Lower leg skin (tissue), 3 donors: ENCODE data around the gene LRRC40.

Experiments used
- POLR2A ChIP-seq, 2 donors: fragments of 450-650 bp; IDR thresholded peaks; one replicate each; pipeline ENCODE4 v1.6.1; 2016 to 2017; ENCODE audit warnings: antibody characterized with exemption in 2 of 2, mild to moderate bottlenecking in 1 of 2, moderate library complexity in 1 of 2
- TF ChIP-seq, protein P1 (sequence below), 3 donors: fragments of 450-650 bp; IDR thresholded peaks; one replicate each; pipeline ENCODE4 v1.5.1; 2016; ENCODE audit warnings: antibody characterized with exemption in 3 of 3, mild to moderate bottlenecking in 3 of 3, moderate library complexity in 2 of 3

GRCh38 chr1:70224954-70225353 lies 19.6 kb upstream of the LRRC40 start:
- TF ChIP-seq, protein P1, sequence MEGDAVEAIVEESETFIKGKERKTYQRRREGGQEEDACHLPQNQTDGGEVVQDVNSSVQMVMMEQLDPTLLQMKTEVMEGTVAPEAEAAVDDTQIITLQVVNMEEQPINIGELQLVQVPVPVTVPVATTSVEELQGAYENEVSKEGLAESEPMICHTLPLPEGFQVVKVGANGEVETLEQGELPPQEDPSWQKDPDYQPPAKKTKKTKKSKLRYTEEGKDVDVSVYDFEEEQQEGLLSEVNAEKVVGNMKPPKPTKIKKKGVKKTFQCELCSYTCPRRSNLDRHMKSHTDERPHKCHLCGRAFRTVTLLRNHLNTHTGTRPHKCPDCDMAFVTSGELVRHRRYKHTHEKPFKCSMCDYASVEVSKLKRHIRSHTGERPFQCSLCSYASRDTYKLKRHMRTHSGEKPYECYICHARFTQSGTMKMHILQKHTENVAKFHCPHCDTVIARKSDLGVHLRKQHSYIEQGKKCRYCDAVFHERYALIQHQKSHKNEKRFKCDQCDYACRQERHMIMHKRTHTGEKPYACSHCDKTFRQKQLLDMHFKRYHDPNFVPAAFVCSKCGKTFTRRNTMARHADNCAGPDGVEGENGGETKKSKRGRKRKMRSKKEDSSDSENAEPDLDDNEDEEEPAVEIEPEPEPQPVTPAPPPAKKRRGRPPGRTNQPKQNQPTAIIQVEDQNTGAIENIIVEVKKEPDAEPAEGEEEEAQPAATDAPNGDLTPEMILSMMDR (IDR thresholded peaks at IDR 0.05): no peak
- no peak for TF ChIP-seq POLR2A (IDR thresholded peaks at IDR 0.05)
